Measurements from ENCODE around the gene JOSD2. TPM values are rescaled to one million over a fixed set of nuclear protein-coding genes. Genes with fewer than 3 reads are reported as not detected.

The JOSD2 gene
- total RNA-seq, 1 donor from 2014 or later = 21.0 TPM

DNA sequence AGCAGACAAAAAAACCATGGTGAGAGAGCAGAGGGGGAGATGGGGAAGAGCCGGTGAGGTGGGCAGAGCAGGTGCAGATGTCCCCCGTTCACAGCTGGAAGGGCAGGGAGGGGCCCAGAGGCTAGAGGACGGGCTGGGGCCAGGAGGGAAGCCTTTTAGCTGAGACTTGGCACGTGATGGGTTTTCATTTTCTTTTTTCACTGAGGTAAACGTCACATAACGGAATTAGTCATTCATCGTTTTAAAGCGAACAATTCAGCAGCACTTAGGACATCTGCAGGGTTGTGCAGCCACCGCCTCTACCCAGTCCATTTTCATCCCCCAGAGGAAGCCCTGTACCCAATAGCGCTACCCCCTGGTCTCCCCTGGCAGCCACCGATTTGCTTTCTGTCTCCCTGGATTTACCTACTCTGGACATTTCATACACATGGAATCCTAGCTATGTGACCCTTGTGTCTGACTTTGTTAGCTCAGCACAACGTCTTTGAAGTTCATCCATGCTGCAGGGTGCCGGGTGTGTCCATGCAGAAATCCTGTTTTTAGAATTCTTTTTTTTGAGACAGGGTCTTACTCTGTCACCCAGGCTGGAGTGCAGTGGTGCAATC, 50.7 kb downstream of the JOSD2 start:
- CTCF ChIA-PET = interaction anchor here (0.7 to 4.1 kb wide), 23 partner anchors 10 to 461 kb away, joined by 3 to 92 read pairs (median 4); partner anchors contain the start of genes JOSD2 and NR1H2
- Mint-ChIP-seq H3K27ac (peak overlapping the region; percentile 90), H3K4me1 (peaks cover 24% of the 10 kb centered on the region), H3K27me3 (no peaks in the 10 kb centered on the region), H3K36me3 (ENCODE audit: low read depth) (no peaks in the 10 kb centered on the region), H3K9me3 (no peaks in the 10 kb centered on the region), H3K4me3 (peak overlapping the region; percentile 72)
- TF ChIP-seq, protein P1, sequence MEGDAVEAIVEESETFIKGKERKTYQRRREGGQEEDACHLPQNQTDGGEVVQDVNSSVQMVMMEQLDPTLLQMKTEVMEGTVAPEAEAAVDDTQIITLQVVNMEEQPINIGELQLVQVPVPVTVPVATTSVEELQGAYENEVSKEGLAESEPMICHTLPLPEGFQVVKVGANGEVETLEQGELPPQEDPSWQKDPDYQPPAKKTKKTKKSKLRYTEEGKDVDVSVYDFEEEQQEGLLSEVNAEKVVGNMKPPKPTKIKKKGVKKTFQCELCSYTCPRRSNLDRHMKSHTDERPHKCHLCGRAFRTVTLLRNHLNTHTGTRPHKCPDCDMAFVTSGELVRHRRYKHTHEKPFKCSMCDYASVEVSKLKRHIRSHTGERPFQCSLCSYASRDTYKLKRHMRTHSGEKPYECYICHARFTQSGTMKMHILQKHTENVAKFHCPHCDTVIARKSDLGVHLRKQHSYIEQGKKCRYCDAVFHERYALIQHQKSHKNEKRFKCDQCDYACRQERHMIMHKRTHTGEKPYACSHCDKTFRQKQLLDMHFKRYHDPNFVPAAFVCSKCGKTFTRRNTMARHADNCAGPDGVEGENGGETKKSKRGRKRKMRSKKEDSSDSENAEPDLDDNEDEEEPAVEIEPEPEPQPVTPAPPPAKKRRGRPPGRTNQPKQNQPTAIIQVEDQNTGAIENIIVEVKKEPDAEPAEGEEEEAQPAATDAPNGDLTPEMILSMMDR (IDR thresholded peaks at IDR 0.05) = no peak
- POLR2A ChIA-PET = interaction anchor here (0.5 to 2.9 kb wide), 25 partner anchors 10 to 344 kb away, joined by 3 to 36 read pairs (median 7); partner anchors contain the start of genes JOSD2, KCNC3, MYBPC2 and NR1H2
- DNase-seq (peak; percentile 42), ATAC-seq (ENCODE audit: low read depth) (peak; percentile 83)
- intact Hi-C loops (cut with micrococcal nuclease) = loop anchor here (1.0 kb wide), 2 partner anchors 29 to 51 kb away; partner anchors contain the start of gene JOSD2

DNA sequence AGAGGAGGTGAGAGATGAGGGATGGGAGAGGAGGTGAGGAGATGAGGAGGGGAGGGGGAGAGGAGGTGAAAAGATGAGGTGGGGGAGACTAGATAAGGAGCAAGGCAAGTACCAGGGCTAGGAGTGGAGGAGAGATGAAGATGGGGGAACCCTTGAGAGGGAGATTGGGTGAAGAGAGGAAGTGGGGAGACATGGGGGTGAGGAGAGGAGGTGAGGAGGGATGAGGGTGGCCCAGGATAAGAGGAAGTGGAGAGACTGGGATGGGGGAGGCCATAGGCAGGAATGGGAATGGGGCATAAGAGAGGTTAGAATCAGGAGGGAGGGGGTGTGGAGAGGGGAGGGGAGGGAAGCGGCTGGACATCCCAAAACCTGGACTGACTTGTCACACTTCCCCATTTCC, 51.4 kb downstream of the JOSD2 start:
- H3K4me1 Mint-ChIP-seq = peaks cover 24% of the 10 kb centered on the region
- DNase-seq (no peak), ATAC-seq (ENCODE audit: low read depth) (no peak)
- TF ChIP-seq, protein P1 (IDR thresholded peaks at IDR 0.05) = no peak
- peak overlapping the region; percentile 90 for H3K27ac Mint-ChIP-seq
- no peaks in the 10 kb centered on the region for H3K9me3 Mint-ChIP-seq
- intact Hi-C loops (cut with micrococcal nuclease) = loop anchor here (1.0 kb wide), 2 partner anchors 28 to 52 kb away; partner anchors contain the start of gene JOSD2
- H3K36me3 Mint-ChIP-seq (ENCODE audit: low read depth) = no peaks in the 10 kb centered on the region
- peak overlapping the region; percentile 72 for H3K4me3 Mint-ChIP-seq
- POLR2A ChIA-PET = interaction anchor here (0.6 to 2.9 kb wide), 17 partner anchors 22 to 134 kb away, joined by 3 to 36 read pairs (median 10); partner anchors contain the start of genes JOSD2, KCNC3, MYBPC2 and POLD1
- CTCF ChIA-PET = interaction anchor here (1.1 to 4.1 kb wide), 7 partner anchors 11 to 462 kb away, joined by 4 to 92 read pairs (median 8); no protein-coding TSS in a partner anchor
- no peaks in the 10 kb centered on the region for H3K27me3 Mint-ChIP-seq

DNA sequence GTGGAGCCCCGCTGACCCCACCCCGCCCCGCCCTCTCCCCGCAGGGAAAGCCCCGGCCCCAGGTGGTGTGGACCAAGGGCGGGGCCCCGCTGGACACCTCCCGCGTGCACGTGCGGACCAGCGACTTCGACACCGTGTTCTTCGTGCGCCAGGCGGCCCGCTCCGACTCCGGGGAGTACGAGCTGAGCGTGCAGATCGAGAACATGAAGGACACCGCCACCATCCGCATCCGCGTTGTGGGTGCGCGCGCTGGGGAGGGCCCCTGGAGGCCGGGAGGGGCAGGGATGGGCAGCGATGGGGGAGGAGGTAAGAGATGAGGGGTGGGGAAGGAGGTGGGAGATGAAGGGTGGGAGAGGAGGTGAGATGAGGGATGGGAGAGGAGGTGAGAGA, 51.9 kb downstream of the JOSD2 start:
- TF ChIP-seq, protein P1 (IDR thresholded peaks at IDR 0.05) = no peak
- Mint-ChIP-seq H3K9me3 (no peaks in the 10 kb centered on the region), H3K27me3 (no peaks in the 10 kb centered on the region), H3K27ac (no peak overlapping the region), H3K36me3 (ENCODE audit: low read depth) (no peaks in the 10 kb centered on the region), H3K4me3 (no peak overlapping the region), H3K4me1 (peaks cover 24% of the 10 kb centered on the region)
- POLR2A ChIA-PET = interaction anchor here (0.6 kb wide), 1 partner anchor 36 kb away, joined by 3 read pairs; no protein-coding TSS in a partner anchor
- ATAC-seq (ENCODE audit: low read depth) = no peak
- intact Hi-C loops (cut with micrococcal nuclease) = no loop called here
- no peak for DNase-seq
- CTCF ChIA-PET = interaction anchor here (2.3 kb wide), 1 partner anchor 90 kb away, joined by 8 read pairs; no protein-coding TSS in a partner anchor

DNA sequence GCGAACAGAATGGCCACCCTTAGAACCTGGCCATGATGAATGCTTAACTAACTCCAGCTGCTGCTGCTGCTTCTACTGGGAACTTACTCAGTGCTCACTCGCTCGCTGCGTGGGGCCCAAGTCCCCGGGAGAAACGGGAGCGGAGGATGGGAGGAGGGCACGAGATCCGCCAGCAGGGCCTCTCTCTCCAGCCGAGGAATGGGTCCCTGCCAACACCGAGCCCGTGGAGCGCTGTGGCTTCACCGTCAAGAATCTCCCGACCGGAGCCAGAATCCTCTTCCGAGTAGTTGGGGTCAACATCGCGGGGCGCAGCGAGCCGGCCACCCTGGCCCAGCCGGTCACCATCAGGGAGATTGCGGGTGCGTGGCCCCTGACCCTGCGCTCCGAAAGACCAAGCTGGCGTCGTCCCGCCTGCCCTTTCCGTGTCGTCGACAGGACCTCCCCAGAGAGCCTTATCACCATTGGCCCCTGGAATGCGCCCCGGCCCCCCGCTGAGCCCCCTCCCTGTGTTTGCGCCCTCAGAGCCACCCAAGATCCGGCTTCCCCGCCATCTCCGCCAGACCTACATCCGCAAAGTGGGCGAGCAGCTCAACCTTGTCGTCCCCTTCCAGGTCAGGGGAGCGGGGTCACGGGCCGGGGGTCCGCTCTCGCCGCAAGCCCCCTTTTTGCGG, 52.5 kb downstream of the JOSD2 start:
- DNase-seq (no peak), ATAC-seq (ENCODE audit: low read depth) (no peak)
- CTCF ChIA-PET = interaction anchor here (2.3 kb wide), 1 partner anchor 90 kb away, joined by 8 read pairs; no protein-coding TSS in a partner anchor
- no peaks in the 10 kb centered on the region for H3K9me3 Mint-ChIP-seq
- POLR2A ChIA-PET = interaction anchor here (0.6 kb wide), 1 partner anchor 35 kb away, joined by 3 read pairs; no protein-coding TSS in a partner anchor
- no peaks in the 10 kb centered on the region for H3K27me3 Mint-ChIP-seq
- intact Hi-C loops (cut with micrococcal nuclease) = no loop called here
- peaks cover 24% of the 10 kb centered on the region for H3K4me1 Mint-ChIP-seq
- H3K27ac Mint-ChIP-seq = peak overlapping the region; percentile 30
- peak overlapping the region; percentile 35 for H3K4me3 Mint-ChIP-seq
- TF ChIP-seq, protein P1 (IDR thresholded peaks at IDR 0.05) = no peak
- H3K36me3 Mint-ChIP-seq (ENCODE audit: low read depth) = no peaks in the 10 kb centered on the region

Measured in activated B cell treated with CpG ODN at 0.5 μM for 24 hours (primary cell).